Hindlimb muscle (tissue), 1 donor: ENCODE results near the gene FAM120AOS. TPM values are rescaled to one million over a fixed set of nuclear protein-coding genes. Genes with fewer than 3 reads are reported as not detected.
"Not testable (repeated sequence)": the region's sequence is repeated elsewhere in the genome, so short reads cannot be mapped to it uniquely, and the experiment has no call there.

Experiments used
- DNase-seq: peaks from one replicate; pipeline ENCODE4 v3.0.0-alpha.2; 2013
- polyA plus RNA-seq: library from polyadenylated mRNA; unstranded; fragments of 120-200 nt; gene quantifications from one replicate; pipeline ENCODE4 v1.2.1, GENCODE V29; 2013; ENCODE audit not compliant: insufficient read length

Gene FAM120AOS
- polyA plus RNA-seq, 1 donor, result 42.2 TPM

DNA sequence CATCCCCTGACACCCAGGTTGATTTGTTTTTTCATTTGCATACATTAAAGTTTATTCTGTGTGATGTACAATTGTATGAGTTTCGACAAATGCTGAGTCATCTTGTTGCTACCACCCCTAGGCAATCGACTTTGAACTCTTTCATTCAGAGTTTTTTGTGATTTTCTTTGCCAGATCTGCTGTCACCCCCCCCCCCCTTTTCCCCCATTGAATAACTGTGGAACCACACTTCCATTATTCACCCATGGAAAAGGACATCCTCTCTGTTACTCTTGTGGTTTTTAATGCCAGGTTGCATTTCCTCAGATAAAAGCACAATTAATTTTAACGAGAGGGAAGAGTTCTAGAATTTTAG lies 13.7 kb upstream of the FAM120AOS start:
- no peak for DNase-seq

DNA sequence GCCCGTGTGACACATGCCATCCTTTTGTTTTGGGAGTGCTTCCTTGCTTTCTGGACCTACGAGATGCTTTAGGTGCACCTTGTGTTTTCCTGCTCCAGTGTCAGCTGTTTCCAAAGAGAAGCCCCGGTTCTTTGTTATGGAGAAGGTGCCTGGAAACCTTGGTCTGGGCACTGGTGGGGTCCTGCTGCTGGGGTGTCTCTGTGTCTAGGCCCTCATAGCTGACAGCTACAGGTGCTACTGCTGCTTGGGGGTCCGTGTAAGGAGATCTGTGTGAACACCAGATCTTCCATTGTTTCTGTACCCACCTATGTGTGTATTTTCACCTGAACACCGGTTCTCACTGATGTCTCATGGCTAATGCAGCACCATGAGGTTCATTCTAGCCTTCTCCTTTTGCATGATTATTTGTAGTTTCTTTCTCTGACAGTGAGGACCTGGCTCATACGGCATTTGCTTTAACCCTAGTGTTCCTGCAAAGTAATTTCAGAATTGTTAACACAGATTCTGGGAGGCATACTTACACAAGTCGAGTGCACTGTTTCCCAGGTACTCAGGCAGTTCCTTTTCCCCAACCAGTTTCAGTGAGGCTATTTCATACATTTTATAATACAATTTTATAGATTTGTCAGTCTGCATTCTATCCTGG lies 13.2 kb upstream of the FAM120AOS start:
- no peak for DNase-seq

DNA sequence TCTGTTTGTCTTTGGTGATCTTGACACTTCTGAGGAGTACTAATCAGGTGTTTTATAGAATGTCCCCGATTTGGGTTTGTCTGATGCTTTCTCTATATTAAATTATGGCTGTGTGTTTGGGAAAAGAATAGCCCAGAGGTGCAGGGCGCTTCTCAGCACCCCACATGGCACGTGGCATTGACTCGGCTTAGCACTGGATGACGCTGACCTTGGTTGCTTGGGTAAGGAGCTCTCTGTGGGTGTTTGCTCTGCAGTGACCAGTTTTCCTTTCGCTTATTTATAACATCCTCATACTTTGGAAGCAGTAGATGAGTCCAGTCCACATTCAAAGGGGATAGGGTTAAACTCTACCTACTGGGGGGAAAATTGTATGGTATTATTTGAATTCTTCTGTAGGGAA lies 12.5 kb upstream of the FAM120AOS start:
- DNase-seq, result no peak

DNA sequence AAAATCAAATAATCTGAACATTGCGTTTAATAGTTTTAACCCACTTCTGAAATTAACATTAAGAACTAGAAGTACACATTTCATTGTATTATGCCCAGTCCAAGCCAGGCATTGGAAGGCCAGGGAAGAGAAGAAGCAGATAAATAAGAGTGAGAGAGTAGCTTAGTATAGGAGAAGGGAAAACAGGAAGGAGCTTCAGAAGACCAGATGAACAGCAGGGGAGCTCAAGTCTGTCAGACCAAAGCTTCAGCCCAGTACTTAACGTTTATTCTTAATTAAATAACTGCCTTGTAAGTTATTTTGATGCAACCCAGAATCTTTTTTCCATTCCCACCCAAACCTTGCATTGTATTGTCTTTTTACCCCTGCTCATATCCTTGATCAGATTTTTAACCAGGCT lies 11.5 kb upstream of the FAM120AOS start:
- DNase-seq, result no peak

DNA sequence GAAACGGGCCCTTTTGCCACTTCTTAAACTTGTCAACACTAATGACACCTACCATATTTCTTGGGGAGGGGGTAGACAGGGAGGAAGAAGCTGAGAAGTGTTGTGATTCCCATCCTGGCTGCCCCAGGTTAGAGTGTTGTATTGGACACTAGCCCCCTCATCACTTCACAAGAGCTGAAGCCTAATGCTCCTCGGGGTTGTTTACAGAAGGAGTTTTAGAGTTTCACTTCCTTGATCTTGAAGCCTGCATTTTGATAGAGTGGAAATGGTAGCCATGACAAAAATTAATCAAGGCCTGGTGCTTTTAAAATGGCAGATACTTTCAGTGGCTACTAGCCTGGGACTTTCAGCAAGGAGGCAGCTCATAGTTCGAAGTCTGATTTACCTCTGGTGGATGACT lies 11.0 kb upstream of the FAM120AOS start:
- DNase-seq, result no peak

DNA sequence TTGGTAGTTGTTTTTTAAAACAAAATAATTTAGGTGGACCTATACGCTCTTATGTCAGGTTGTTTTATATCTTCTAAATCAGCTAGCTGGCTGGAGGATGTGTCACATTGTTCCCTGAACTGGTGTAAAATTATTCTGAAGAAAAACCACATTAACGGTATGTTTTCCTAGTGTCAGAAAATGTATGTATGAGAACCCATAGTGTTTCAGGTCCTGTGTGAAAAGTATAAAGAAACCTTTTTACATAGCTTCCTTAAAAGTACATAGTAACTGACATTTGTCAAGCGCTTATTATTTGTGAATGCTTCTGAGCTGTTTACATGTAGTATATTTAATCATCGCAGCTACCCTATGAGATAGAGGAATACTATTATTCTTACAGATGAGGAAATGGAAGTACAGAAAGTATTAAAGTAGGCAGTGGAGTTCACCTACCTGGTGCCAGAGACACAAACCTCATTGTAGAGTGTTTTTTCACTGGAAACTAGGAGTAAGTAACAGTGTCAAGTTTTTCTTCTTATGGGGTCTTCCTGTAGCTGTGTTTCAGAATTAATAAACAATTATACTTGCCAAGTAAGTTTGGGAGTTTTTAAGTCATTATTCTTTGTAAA lies 10.4 kb upstream of the FAM120AOS start:
- DNase-seq, result no peak

DNA sequence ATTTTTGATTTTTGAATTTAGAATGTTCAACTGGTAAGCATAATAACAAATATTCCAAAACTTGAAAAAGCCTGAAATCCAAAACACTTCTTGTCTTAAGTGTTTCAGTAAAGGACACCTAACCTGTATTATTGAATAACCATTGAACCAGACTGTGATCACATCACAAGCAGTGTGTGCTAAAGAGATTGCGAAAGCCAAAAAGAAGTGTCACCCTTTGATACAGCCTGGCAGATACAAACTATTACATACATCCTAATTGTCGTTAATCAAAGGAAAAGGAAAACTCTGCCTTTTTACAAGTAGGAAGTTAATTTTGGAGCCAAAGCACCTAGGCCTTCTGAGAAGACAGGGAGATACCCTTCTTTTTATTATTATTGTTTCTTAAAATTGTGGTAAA lies 8.4 kb upstream of the FAM120AOS start:
- no peak for DNase-seq

DNA sequence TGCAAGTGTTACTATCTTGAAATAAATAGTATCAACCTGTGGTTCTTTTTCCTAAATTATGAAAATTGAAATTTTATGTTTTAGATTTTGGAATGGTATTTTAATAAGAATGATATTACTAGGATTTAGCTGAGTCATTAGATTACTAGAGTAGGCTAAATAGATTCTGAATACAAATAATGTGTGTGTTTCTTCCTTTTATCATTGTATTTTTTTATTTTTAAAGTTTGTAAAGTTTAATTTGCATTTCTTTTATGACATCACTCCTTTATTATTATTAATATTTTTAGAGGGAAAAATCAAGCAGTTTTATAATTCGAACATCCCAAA lies 8.0 kb upstream of the FAM120AOS start:
- no peak for DNase-seq

DNA sequence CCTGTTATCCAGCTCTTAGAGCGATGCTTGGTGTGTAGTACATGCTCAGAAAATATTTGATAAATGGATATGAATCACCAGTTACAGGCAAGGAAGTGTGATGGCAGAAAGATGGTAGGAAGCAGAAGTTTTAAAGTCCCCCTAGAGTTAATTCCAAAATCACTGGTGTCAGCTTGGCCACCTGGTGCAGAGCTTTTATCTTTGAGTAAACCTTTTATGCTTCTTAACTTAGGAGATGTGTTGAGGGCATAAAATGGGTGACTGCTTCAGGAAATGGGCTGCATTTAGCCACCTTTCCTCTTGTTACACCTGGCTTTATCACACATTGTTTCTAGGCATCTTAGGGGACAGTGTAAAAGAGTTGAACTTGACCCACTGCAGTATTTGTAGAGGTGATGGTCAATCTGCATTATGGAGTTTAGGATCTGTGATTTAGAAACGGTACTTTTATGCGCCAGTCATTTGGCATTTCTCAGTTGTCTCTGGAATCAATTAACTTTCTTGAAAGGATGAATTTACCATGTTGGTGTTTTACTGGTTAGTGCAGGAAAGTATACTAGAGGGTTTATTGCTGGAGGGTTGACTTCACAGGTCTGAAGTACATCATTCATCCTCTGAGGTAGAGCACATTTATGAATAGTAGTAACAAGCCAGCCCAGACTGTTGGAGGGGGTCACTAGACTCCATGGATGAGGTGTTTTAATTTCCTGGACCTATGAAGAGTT lies 7.5 kb upstream of the FAM120AOS start:
- DNase-seq, result no peak

DNA sequence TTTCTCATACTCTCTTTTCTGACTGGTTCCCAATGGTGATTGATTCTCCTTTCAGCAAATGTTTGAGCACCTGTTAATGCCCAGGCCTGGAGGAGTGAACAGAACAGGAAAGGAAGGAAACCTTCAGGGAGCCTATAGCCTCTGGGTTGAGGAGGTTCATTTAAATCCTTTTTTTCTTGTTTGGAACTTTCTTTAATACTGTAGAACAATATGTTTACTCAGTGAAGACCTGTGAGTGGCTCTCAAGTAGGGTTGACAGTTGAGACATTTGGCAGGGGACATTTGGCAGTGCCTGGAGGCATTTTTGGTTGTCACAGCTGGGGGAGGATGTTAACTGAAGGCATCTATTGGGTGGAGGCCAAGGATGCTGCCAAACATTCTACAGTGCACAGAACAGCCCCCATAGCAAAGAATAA lies 6.1 kb upstream of the FAM120AOS start:
- DNase-seq, result no peak

DNA sequence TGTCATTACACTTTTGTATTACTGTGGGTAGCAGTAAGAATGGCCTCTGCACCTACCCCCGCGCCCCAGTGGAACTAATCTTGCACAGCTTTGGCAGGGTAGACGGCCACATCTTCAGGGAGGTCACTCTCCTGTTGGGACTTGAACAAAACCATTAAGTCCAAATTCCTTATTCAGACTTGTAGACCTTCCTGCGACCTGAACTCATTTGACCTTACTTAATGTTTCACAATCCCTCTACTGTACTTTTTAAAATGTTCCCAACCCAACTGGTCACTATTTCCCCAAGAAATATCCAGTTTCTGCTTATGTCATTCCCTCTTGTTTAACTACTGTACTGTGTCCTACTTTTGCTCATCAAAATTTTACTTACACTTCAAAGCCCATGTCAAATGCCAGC lies 5.3 kb upstream of the FAM120AOS start:
- no peak for DNase-seq

DNA sequence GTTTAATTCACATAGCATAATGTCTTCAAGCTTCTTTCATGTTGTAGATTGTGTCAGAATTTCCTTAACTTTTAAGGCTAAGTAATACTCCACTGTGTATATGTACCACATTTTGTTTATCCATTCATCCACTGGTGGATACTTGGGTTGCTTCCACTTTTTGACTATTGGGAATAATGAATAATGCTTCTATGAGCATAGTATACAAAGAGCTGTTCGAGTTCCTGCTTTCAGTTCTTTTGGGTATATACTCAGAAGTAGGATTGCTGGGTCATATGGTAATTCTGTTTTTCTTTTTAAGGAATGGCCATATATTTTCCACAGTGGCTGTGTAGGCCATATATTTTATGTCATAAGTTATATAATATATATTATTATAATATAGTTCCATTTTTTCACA lies 3.6 kb upstream of the FAM120AOS start:
- DNase-seq, result no peak

DNA sequence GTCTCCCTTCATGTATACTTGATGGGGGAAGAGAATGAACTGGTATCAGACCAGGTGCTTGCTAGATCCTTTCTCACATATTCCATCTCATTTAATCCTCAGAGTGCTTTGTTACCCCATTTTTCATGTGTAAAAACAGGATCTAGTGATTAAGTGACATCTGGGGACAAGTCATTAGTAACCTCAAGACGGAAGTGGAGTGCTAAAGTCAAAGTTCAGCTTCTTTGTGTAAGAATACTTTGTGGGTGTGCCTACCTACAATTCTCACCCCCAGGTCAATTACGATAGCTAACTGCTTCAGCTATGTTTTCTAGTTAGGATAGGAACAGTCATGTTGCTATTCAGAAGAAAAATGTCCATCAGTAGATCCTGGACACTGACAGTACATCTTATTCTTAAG lies 3.1 kb upstream of the FAM120AOS start:
- DNase-seq, result no peak

DNA sequence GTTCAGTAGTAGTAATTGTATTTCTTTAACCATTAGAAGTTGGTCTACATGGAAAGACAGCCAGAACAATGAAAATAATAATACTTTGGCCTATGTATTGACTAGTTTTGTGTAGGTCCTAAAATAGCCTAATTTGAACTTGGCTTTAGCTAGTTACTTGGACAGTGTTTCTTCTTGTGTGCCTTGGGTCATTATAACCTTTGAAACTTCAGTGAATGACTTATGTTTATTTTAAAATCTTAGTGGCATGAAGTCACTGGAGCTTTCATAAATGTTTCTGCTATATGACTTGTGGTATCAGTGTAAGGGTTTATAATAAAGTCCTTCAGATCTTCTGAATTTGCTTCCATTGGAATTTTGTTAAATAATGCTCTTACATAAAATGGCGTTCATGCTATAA lies 2.6 kb upstream of the FAM120AOS start:
- no peak for DNase-seq

DNA sequence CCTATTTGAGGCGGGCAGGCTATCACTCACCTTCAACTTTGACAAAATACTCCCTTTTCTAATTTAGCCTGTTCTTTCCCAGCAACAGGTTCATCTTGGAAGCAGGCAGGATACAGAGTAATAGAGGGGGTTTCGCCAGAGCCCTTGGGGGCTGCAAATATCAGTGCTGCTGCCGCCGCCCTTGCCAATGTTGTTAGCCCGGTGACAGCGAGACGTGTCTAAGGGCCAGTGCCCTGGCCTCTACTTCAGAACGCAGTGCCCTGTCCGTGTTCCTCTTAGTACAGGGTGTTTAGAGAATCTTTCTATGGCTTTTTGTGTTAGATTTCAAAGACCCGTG lies 703 bp downstream of the FAM120AOS start:
- peak; percentile 12 for DNase-seq

DNA sequence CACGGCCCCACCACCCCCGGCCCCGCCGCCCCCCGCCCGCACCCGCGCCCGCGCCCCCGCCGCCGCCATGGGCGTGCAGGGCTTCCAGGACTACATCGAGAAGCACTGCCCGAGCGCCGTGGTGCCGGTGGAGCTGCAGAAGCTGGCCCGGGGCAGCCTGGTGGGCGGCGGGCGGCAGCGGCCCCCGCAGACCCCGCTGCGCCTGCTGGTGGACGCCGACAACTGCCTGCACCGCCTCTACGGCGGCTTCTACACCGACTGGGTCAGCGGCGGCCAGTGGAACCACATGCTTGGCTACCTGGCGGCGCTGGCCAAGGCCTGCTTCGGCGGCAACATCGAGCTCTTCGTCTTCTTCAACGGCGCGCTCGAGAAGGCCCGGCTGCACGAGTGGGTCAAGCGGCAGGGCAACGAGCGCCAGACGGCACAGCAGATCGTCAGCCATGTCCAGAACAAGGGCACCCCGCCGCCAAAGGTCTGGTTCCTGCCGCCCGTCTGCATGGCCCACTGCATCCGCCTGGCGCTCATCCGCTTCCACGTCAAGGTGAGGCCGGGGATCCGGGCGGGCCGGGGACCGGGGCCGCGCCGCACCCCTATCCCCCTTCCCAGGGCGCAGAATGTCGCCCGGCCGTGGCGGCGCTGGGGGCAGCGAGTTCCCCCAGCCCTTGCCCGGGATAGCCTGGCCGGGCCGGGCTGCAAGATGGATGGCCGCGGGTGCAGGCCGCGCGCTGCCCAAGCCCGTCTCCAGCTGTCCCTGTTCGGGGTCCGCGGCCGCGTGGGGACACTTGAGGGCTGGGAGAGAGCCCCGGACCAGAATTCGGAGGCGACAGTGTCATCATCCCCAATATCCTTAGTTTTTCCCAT lies 1.3 kb downstream of the FAM120AOS start:
- DNase-seq, result peak; percentile 43

DNA sequence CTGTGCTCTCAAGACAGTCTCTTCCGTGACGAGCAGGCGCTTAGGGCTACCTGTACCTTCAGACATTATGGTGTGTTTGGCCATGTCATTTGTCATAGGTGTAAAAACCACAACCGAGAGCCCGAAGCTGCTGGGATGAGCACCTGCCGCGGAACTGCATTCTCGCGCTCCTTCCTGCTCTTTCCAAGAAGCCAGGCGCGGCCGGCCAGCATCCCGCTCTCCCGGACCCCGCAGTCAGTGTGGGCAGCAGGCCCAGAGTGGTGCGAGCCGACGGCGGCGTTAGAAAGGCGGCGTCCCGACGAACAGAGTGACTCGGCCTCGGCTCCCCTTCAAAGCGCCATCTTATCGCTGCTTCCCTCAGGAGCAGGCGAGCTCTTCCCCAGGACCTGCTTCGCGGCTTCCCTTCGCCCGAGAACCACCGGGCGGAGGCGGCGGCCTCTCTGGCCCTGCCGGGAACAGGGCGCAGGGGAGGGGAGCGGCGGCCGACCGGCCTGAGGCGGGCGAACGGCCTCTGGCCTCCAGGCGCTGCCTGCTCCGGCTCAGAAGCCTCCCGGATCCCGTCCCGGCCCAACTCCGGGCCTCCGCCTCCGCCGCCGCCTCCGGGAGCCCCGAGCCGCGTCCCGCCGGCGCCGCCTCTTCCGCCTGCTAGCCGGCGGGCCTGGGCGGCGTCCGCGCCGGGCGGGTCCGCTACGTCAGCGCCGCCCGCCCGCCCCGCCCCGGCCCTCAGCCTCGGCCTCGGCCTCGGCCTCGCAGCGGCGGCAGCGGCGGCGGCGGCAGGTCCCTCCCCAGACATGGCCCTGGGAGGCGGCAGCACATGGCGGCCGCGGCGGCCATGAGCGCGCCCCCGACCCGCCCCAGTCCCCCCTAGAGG lies 2.2 kb downstream of the FAM120AOS start, which contains the start of gene FAM120A:
Gene FAM120A (plus strand): TSS at position 741 of the 871 bp plus-strand sequence. CDS start 231 bp downstream, outside the sequence.
- peak; percentile 85 for DNase-seq

DNA sequence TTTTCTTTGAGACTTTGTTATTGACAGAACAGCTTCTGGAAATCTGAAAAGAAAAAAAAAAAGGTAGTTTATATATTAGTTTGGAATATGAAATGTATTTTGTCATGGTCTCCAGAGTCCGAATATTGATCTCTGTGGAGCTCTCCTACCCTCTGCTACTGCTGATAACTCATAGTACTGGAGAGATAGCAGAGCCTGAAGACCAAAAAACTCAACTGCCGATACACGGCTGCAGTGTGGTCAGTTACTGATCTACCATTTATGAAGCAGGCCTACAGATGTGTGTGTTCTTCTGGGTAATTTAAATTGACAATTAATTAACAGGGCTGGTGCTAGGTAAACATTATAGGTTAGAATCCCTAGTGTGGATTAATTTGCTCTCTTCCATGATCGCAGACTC lies 5.7 kb downstream of the FAM120AOS start:
- no peak for DNase-seq

DNA sequence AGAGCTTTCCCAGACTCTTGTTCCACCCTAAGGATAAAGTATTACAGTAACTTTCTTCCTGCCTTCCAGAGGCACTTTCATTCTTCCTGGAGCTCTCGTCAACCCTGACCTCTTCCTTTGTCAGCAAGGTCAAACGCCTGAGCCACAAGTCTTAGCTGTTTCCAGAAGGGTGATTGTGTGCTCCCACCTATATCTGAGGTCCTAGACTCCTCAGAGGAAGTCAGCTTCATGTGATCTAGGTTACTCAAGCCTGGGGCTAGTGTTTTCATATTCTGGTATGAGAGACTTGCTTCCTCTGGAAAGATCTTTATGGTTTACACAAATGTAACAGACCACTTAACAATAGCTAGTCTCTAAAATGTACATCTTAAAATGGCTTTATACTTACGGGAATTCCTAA lies 7.3 kb downstream of the FAM120AOS start:
- no peak for DNase-seq

DNA sequence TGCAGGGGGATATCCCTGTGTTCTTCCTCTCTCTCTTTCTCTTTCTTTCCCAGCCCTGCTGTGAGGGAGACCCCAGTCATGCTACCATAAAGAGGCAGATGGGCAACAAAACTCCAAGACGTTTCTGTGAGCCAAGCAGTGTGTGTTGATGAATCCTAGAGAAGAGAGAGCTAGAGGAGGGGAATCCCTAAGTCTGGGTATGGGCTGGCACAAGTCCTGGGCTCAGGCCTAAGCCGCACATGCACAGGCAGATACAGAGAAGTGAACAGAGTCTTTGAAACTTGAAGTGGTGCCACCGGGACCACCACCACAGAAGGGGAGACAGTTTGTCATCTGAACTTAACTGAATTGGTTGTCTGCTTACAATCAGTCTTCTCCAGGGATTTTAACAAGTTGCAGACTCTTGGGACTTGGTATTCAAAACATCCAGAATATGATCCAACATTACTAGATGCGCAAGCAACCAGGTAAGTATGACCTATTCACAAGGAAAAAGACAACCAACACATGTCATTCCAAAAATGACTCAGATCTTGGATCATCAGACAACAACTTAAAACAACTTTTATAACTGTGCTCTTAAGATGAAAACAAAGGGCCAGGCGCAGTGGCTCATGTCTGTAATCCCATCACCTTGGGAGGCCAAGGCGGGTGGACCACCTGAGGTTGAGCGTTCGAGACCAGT lies 12.3 kb downstream of the FAM120AOS start:
- DNase-seq, result no peak

DNA sequence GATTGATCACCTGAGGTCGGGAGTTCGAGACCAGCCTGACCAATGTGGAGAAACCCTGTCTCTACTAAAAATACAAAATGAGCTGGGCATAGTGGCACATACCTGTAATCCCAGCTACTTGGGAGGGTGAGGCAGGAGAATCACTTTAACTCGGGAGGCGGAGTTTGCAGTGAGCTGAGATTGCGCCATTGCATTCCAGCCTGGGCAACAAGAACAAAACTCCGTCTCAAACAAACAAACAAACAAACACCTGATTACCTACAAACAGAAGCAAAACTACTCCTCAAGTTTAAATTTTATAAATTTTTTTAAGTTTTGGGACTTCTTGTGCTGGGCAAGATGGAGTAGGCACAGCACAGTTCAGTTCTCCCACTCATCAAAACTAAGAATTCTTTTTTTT lies 14.1 kb downstream of the FAM120AOS start:
- not testable (repeated sequence) for DNase-seq

DNA sequence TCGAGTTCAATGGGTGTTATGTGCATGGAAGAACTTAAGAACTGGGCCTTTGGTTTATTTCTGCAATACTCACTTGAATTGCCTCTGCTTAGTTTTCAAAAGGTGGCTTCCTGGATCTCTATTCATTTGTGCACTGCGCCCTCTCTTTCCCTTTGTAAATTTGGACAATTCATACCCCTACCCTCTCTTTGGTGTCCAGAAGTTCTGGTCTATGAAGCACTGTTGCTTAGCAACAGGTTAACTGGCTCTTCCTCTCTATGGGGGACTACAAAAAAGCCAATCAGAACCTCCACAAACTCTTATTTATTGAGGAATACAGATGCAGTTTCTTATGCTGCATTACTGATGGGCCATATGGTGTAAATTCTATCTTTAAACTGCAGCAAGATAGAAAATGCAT lies 15.4 kb downstream of the FAM120AOS start:
- no peak for DNase-seq
